OCI-LY3 (cell line): ENCODE results near the gene ABL2.

Source experiments
- CTCF ChIP-seq: fragments of 200-600, 300-600 bp; sonication (generic); IDR thresholded peaks from 2 replicates; pipeline ENCODE4 v1.5.1; 2014; ENCODE audit warnings: antibody characterized with exemption, low read length, low read depth
- EZH2phosphoT487 ChIP-seq: fragments of 200-600 bp; shearing (Covaris generic); IDR thresholded peaks from 2 replicates; pipeline ENCODE4 v1.6.1; 2018; ENCODE audit warnings: antibody characterized with exemption, mixed run types, low read depth

DNA sequence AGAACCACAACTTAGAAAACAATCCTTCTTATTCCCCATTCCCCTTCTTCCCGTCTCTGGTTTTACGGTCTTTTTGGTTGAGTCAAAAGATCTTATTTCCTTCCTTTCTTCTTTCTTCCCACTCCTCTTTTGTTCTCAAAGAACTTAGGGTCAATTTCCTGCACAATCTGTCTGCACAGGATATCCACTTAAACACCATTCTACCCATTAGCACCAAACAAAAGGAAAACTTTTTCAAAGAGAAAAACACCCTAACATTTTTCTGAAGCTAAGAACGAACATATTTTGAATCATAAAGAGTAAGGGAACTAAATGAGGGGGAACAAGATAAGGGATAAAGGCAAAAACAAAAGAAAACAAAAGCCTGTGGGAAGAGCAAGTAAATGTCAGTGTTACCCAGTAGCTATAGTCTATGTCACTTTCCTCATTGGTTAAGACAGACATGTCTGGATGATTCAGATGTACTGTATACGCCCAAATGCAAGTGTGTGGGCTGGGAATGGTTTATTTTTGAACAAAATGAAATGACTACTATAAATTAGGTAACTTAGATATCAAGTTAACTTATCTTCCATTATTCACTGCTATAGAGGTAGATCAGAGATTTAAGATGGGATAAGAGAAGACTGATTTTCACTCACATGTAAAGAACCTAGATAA lies 87.8 kb downstream of the ABL2 start:
- TF ChIP-seq CTCF = no peak
- TF ChIP-seq EZH2phosphoT487 = no peak
